IPS-NIHi7 (cell line): ENCODE measurements around the gene ZFP64.

Experiments used
- DNase-seq: peaks from one replicate; pipeline ENCODE4 v3.0.0; 2012; ENCODE audit warnings: mixed read lengths; ENCODE audit errors: extremely low spot score

The ZFP64 gene

DNA sequence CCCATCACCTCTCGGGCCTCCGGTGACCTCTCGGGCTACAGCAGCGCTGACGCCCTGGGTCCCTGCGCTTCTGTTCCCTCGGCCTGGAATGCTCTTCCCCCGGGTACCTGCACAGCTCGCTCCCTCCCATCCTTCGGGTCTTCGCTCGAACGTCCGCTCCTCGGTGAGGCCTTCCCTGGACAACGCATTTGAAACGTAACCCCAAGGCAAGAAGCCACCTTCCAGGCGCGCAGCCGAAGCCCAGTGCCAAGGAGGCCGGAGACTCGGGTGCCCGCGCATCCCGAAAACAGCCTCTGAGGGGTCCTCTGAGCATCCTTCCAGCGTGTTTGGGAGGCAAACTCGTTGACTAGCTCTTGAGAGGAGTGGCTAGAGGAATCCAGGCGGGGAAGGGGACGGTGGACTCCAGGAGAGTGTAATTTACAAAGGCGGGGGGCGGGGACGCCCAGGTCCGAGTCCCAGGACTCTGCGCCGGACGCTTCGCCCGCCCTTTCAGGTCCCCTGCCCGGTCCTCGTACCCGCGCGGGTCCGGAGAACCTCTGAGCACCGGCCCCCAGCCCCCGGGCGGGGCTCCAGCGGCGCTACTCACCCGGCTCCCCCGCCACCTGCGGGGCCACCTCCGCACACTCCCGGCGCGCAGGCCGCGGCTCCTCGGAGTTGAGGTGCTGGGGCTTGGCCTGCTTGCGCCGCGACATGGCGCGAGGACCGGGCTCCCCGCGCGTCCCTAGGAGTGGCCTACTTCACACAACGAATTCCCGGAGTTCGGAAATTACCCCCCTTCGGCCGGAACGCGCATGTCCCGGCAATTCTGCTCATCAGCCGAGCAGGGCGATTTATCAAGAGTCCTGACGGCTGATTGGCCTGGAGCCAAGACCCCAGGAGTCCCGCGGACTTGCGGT is 86.8 kb downstream of the ZFP64 start:
- peak; percentile 72 for DNase-seq

DNA sequence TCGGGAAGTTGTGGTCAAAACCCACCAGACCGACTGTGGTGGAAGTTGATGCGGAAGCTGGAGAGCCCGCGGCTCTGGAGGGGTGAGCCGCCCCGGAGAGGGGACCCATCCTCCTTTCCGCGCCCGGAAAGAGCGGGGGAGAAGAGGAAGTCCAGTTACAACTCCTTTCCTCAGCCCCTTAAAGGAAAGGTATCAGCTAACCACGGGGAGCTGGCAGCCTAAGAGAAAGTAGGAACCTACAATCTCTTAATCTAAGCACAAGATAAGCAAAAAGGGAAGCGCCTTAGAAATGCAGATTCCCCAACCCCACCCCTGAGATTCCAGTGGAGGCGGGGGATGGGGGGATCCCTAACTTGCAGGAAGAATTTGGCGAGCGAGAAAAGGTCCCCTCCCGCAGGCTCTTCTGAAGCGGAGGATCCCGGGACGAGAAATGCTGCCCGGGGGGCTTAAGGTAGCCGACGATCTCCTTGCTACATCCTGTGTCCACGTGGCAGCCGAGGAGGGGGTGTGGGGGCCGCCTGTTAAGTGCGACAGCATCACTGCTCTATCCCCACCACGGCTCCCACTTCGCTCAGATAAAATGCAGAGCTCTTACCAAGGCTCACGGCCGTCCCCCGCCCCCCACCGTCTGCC is 87.5 kb downstream of the ZFP64 start:
- DNase-seq, result peak; percentile 65

DNA sequence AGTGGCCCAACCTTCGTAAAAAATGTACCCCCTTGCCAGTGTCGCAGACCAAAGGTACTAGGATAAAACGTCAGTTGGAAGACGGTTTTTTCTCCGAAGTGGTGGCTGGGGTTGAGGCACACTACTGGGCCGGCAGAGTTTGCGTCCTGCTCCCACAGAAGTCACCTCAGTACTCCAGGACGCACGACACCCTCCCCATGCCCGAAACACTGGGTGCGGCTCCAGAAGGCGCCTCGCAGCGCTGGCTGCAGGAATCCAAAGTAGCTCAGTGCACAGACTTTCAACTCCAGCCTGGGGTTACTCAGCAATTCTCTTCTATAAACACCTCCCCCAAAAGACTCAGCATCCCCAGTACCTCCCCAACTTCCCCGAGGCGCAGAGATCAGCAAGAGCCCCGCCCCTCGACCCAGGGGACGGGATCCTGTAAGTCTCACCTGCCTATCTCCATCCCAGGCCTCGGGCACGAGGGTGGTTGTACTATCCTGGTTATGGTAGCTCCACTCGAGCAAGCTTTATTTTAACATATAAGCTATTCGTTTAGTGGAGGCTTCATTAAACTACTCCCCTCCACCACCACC is 88.2 kb downstream of the ZFP64 start:
- peak; percentile 61 for DNase-seq

DNA sequence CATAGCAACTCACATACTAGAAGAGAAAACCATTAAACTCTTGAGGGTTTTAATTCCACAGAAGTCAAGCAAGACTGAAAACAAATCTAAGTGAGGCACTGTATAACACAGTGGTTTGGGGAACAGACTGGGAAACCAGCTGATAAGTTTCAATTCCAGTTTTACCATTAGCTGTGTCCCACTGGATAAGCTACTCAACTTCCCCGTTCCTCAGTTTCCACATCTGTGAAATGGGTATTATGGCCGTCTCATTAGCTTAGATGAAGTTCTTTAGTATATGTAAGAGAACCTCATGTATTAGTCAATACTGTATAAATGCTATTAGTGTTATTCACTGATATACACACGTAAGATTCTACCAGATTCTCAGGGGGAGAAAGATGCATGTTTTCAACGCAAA is 89.0 kb downstream of the ZFP64 start:
- no peak for DNase-seq

DNA sequence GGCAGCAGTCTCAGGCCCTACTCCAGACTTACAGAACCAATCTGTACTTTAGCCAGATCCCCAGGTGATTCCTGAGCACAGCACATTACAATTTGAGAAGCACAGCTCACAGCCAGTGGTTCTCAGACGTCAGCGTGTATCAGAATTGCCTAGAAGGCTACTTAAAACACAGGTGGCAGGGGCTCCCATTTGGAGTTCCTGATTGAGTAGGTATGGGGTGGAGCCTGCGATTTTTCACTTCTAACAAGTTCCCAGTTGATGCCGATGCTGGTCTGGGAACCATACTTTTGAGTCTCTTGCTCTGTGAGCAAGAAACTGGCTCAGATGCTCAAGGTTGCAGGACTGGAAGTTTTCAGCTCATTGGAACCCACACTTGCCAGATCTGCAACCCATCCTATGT is 89.5 kb downstream of the ZFP64 start:
- DNase-seq, result no peak
